ENCODE measurements around the gene DUSP2.

- TF ChIP-seq EZH2 (IDR thresholded peaks at IDR 0.05; ENCODE audit: borderline replicate concordance, low read length), result no peak
- no peak for TF ChIP-seq CTCF (IDR thresholded peaks at IDR 0.05; ENCODE audit: low read length)
These were observed 19.4 kb upstream of the DUSP2 start for GRCh38 chr2:96164459-96165184.

Measured in OCI-LY1 (cell line).